ENCODE measurements around the gene ARSI.

GRCh38 chr5:150254363-150254762, 48.3 kb downstream of the ARSI start:
- no peak for TF ChIP-seq CTCF (IDR thresholded peaks at IDR 0.05; ENCODE audit: low read depth, low read length, poor library complexity, severe bottlenecking)
- TF ChIP-seq EZH2phosphoT487 (IDR thresholded peaks at IDR 0.05; ENCODE audit: borderline replicate concordance, low read length): no peak
